HL-60/S4 treated with phorbol 12-myristate 13-acetate at 8.2 ng/mL for 4 days and 3 days (cell line): Measurements from ENCODE around the gene CENPO.
"Not testable (repeated sequence)": the region's sequence is repeated elsewhere in the genome, so short reads cannot be mapped to it uniquely, and the experiment has no call there.

Source experiments
- in situ Hi-C: fragments of 300-500 bp; cut with MboI; formaldehyde crosslinking; loops from 2 replicates; pipeline ENCODE4 v1.15.0; 2022; ENCODE audit warnings: low sequenced_read_pairs

Gene CENPO

GRCh38 chr2:24787532-24787931, 5.7 kb upstream of the CENPO start:
- in situ Hi-C loops = no loop called here

- in situ Hi-C loops = no loop called here
Observed at GRCh38 chr2:24788816-24789215, 4.4 kb upstream of the CENPO start.

- in situ Hi-C loops = no loop called here
Observed at GRCh38 chr2:24791452-24791851, 1.8 kb upstream of the CENPO start.

GRCh38 chr2:24792542-24792873, 717 bp upstream of the CENPO start:
- in situ Hi-C loops = no loop called here

- in situ Hi-C loops = no loop called here
Observed at GRCh38 chr2:24793761-24794435, 673 bp downstream of the CENPO start.

- in situ Hi-C loops = no loop called here
Observed at GRCh38 chr2:24797644-24798043, 4.4 kb downstream of the CENPO start.

GRCh38 chr2:24800487-24800886, 7.3 kb downstream of the CENPO start:
- in situ Hi-C loops = not testable (repeated sequence)

GRCh38 chr2:24805811-24806660, 12.8 kb downstream of the CENPO start:
- in situ Hi-C loops = not testable (repeated sequence)

- in situ Hi-C loops = no loop called here
Observed at GRCh38 chr2:24806661-24807036, 13.4 kb downstream of the CENPO start.

GRCh38 chr2:24809316-24810007, 16.2 kb downstream of the CENPO start:
- in situ Hi-C loops = no loop called here

- in situ Hi-C loops = no loop called here
Observed at GRCh38 chr2:24813691-24814137, 20.5 kb downstream of the CENPO start.

GRCh38 chr2:24814516-24814915, 21.3 kb downstream of the CENPO start:
- in situ Hi-C loops = no loop called here

- in situ Hi-C loops = no loop called here
Observed at GRCh38 chr2:24815171-24815570, 21.9 kb downstream of the CENPO start.

GRCh38 chr2:24816404-24816803, 23.2 kb downstream of the CENPO start:
- in situ Hi-C loops = no loop called here

- in situ Hi-C loops = no loop called here
Observed at GRCh38 chr2:24816884-24817283, 23.7 kb downstream of the CENPO start.

GRCh38 chr2:24818721-24819167, 25.5 kb downstream of the CENPO start:
- in situ Hi-C loops = no loop called here

GRCh38 chr2:24819442-24820174, 26.4 kb downstream of the CENPO start:
- in situ Hi-C loops = loop anchor here (10.0 kb wide), 1 partner anchor 415 kb away; no protein-coding TSS in a partner anchor

- in situ Hi-C loops = loop anchor here (10.0 kb wide), 1 partner anchor 415 kb away; no protein-coding TSS in a partner anchor
Observed at GRCh38 chr2:24820175-24820513, 26.9 kb downstream of the CENPO start.

- in situ Hi-C loops = loop anchor here (10.0 kb wide), 1 partner anchor 416 kb away; no protein-coding TSS in a partner anchor
Observed at GRCh38 chr2:24820598-24821432, 27.6 kb downstream of the CENPO start.

GRCh38 chr2:24821433-24821891, 28.2 kb downstream of the CENPO start:
- in situ Hi-C loops = loop anchor here (10.0 kb wide), 1 partner anchor 417 kb away; no protein-coding TSS in a partner anchor
